GM19193 (cell line): Measurements from ENCODE around the gene PAFAH1B2.

ENCODE experiments used
- POLR2A ChIP-seq: IDR thresholded peaks from 4 replicates; pipeline ENCODE4 v1.6.1; 2011; ENCODE audit not compliant: insufficient read depth, insufficient read length; ENCODE audit errors: extremely low read depth

PAFAH1B2 gene

GRCh38 chr11:117143871-117144476 lies at the start of gene PAFAH1B2:
TSS of gene PAFAH1B2 (plus strand) at chr11:117144287. CDS start at chr11:117152448, 8,161 bp downstream.
- TF ChIP-seq POLR2A = peak; percentile 73

GRCh38 chr11:117094776-117095175 lies 49.3 kb upstream of the PAFAH1B2 start:
- TF ChIP-seq POLR2A = no peak

- no peak for TF ChIP-seq POLR2A
Observed at GRCh38 chr11:117095284-117096161, 48.6 kb upstream of the PAFAH1B2 start.

GRCh38 chr11:117096201-117096991 lies 47.7 kb upstream of the PAFAH1B2 start:
- TF ChIP-seq POLR2A = no peak

- no peak for TF ChIP-seq POLR2A
Observed at GRCh38 chr11:117097014-117097388, 47.1 kb upstream of the PAFAH1B2 start.

GRCh38 chr11:117097389-117098268 lies 46.5 kb upstream of the PAFAH1B2 start:
- TF ChIP-seq POLR2A = no peak

- no peak for TF ChIP-seq POLR2A
Observed at GRCh38 chr11:117098269-117099232, 45.5 kb upstream of the PAFAH1B2 start, which contains the start of gene SIK3. TSS of gene SIK3 (minus strand) at chr11:117098428. CDS start at chr11:117098415, 13 bp downstream.

- no peak for TF ChIP-seq POLR2A
Observed at GRCh38 chr11:117099696-117100095, 44.4 kb upstream of the PAFAH1B2 start.

GRCh38 chr11:117100556-117100955 lies 43.5 kb upstream of the PAFAH1B2 start:
- no peak for TF ChIP-seq POLR2A

GRCh38 chr11:117107701-117108590 lies 36.1 kb upstream of the PAFAH1B2 start:
- TF ChIP-seq POLR2A = no peak

GRCh38 chr11:117110294-117110950 lies 33.7 kb upstream of the PAFAH1B2 start:
- no peak for TF ChIP-seq POLR2A

- no peak for TF ChIP-seq POLR2A
Observed at GRCh38 chr11:117117681-117118080, 26.4 kb upstream of the PAFAH1B2 start.
